IPS-11a (cell line): ENCODE results near the gene ASB7.

Experiments
- H3K4me3 ChIP-seq: one replicate; pipeline ENCODE4 v1.5.1; 2013; ENCODE audit warnings: low read depth, low read length, control low read depth

The ASB7 gene

GRCh38 chr15:100683434-100683833, 81.0 kb downstream of the ASB7 start:
- H3K4me3 ChIP-seq: no peak overlapping the region

- H3K4me3 ChIP-seq: no peak overlapping the region
Measured at GRCh38 chr15:100684591-100684990, 82.2 kb downstream of the ASB7 start.

- no peak overlapping the region for H3K4me3 ChIP-seq
Measured at GRCh38 chr15:100686021-100686724, 83.8 kb downstream of the ASB7 start.

GRCh38 chr15:100686725-100687473, 84.5 kb downstream of the ASB7 start:
- H3K4me3 ChIP-seq: no peak overlapping the region

- no peak overlapping the region for H3K4me3 ChIP-seq
Measured at GRCh38 chr15:100687582-100688141, 85.3 kb downstream of the ASB7 start.

- H3K4me3 ChIP-seq: no peak overlapping the region
Measured at GRCh38 chr15:100688549-100689120, 86.2 kb downstream of the ASB7 start.

- H3K4me3 ChIP-seq: no peak overlapping the region
Measured at GRCh38 chr15:100689131-100689899, 86.9 kb downstream of the ASB7 start.

GRCh38 chr15:100690032-100690794, 87.8 kb downstream of the ASB7 start:
- H3K4me3 ChIP-seq: no peak overlapping the region

- H3K4me3 ChIP-seq: no peak overlapping the region
Measured at GRCh38 chr15:100690795-100691158, 88.4 kb downstream of the ASB7 start.

- H3K4me3 ChIP-seq: no peak overlapping the region
Measured at GRCh38 chr15:100691321-100691720, 88.9 kb downstream of the ASB7 start.

- H3K4me3 ChIP-seq: no peak overlapping the region
Measured at GRCh38 chr15:100692246-100692645, 89.9 kb downstream of the ASB7 start.

- H3K4me3 ChIP-seq: no peak overlapping the region
Measured at GRCh38 chr15:100692671-100693070, 90.3 kb downstream of the ASB7 start.

GRCh38 chr15:100693451-100693850, 91.1 kb downstream of the ASB7 start:
- no peak overlapping the region for H3K4me3 ChIP-seq

- no peak overlapping the region for H3K4me3 ChIP-seq
Measured at GRCh38 chr15:100694381-100695021, 92.1 kb downstream of the ASB7 start.

- no peak overlapping the region for H3K4me3 ChIP-seq
Measured at GRCh38 chr15:100695048-100695447, 92.7 kb downstream of the ASB7 start.

- no peak overlapping the region for H3K4me3 ChIP-seq
Measured at GRCh38 chr15:100696452-100696851, 94.1 kb downstream of the ASB7 start.
